ENCODE data around the gene KIAA0232. TPM values are rescaled to one million over a fixed set of nuclear protein-coding genes. Genes with fewer than 3 reads are reported as not detected.
"Not testable (repeated sequence)": the region's sequence is repeated elsewhere in the genome, so short reads cannot be mapped to it uniquely, and the experiment has no call there.

KIAA0232 gene
- total RNA-seq, 6 experiments from 2014 or later = 12.0 to 23.8 (median 16.5) TPM

DNA sequence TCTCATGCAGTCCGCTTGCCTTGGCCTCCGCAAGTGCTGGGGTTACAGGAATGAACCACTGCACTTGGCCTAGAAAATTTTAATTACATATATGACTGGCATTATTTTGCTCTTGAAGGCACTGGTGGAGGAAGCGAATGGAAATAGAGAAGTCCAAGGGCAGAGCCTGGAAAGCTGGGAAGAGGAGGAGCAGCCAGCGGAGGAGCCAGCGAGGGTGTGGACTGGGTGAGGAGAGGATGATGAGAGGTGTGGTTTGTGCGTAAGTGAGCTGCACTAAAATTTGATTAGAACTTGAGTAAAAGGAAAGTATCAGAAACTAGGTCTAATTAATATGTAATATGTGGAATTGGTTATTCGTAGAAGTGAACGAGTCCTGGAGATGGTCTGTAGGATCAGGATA, 13.3 kb downstream of the KIAA0232 start:
- Histone ChIP-seq H3K4me1 (peaks cover 0 to 17% (median 0%) of the 10 kb centered on the region in 4 donors), H3K27ac (no peak overlapping the region), H3K4me3 (no peak overlapping the region), H3K27me3 (no peaks in the 10 kb centered on the region), H3K9me3 (no peaks in the 10 kb centered on the region), H3K36me3 (no peaks in the 10 kb centered on the region)
- ATAC-seq = no peak
- WGBS (ENCODE audit: insufficient coverage, low coverage, low lambda C conversion rate, missing lambda C conversion rate) = 96% methylated on average over 8 of the region's 8 CpGs
- intact Hi-C loops (cut with DNase I) = no loop called here
- DNase-seq = no peak
- TF ChIP-seq, protein P1, sequence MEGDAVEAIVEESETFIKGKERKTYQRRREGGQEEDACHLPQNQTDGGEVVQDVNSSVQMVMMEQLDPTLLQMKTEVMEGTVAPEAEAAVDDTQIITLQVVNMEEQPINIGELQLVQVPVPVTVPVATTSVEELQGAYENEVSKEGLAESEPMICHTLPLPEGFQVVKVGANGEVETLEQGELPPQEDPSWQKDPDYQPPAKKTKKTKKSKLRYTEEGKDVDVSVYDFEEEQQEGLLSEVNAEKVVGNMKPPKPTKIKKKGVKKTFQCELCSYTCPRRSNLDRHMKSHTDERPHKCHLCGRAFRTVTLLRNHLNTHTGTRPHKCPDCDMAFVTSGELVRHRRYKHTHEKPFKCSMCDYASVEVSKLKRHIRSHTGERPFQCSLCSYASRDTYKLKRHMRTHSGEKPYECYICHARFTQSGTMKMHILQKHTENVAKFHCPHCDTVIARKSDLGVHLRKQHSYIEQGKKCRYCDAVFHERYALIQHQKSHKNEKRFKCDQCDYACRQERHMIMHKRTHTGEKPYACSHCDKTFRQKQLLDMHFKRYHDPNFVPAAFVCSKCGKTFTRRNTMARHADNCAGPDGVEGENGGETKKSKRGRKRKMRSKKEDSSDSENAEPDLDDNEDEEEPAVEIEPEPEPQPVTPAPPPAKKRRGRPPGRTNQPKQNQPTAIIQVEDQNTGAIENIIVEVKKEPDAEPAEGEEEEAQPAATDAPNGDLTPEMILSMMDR (IDR thresholded peaks at IDR 0.05) = no peak
- no peak for TF ChIP-seq POLR2A (IDR thresholded peaks at IDR 0.05)

DNA sequence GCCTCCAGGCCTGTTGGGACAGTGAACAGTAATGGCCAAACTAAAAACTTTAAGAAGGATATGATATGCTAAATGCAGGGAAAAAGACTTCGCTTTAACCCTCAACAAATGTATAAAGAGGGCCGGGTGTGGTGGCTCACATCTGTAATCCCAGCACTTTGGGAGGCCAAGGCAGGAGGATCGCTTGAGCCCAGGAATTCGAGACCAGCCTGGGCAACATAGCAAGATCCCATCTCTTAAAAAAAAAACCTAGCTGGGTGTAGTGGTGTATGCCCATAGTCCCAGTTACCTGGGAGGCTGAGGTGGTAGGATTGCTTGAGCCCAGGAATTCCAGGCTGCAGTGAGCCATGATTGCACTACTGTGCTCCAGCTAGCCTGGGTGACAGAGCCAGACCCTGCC, 14.8 kb downstream of the KIAA0232 start:
- H3K9me3 ChIP-seq; intact Hi-C loops (cut with DNase I); H3K36me3 ChIP-seq; H3K27ac ChIP-seq; H3K4me3 ChIP-seq; H3K4me1 ChIP-seq; H3K27me3 ChIP-seq; ATAC-seq; DNase-seq: not testable (repeated sequence)
- 64% methylated on average over 2 of the region's 4 CpGs for WGBS (ENCODE audit: insufficient coverage, low coverage, low lambda C conversion rate, missing lambda C conversion rate)

DNA sequence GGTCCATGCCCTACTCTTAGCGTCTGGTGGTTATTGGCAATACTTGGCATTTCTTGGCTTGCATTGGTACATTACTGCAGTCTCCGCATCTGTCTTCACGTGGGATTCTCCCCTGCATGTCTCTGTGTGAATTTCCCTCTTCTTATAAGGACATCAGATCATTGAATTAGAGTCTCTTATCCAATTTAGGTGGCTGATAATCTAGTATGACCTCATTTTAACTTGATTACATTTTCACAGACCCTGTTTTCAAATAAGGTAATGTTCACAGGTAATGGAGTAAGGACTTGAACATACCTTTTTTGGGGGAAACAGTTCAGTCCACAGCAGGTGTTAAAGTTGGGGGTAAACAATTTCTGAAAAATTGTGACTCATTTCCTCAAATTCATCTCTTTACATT, 16.6 kb downstream of the KIAA0232 start:
- no peak for DNase-seq
- H3K4me3 ChIP-seq = no peak overlapping the region
- no peak overlapping the region for H3K27ac ChIP-seq
- TF ChIP-seq, protein P1 (IDR thresholded peaks at IDR 0.05) = no peak
- TF ChIP-seq POLR2A (IDR thresholded peaks at IDR 0.05) = no peak
- ATAC-seq = no peak
- H3K36me3 ChIP-seq = no peaks in the 10 kb centered on the region
- intact Hi-C loops (cut with DNase I) = no loop called here
- 81% methylated on average over 3 of the region's 3 CpGs for WGBS (ENCODE audit: insufficient coverage, low coverage, low lambda C conversion rate, missing lambda C conversion rate)
- H3K27me3 ChIP-seq = no peaks in the 10 kb centered on the region
- no peaks in the 10 kb centered on the region for H3K9me3 ChIP-seq
- peaks cover 0 to 15% (median 0%) of the 10 kb centered on the region in 4 donors for H3K4me1 ChIP-seq

DNA sequence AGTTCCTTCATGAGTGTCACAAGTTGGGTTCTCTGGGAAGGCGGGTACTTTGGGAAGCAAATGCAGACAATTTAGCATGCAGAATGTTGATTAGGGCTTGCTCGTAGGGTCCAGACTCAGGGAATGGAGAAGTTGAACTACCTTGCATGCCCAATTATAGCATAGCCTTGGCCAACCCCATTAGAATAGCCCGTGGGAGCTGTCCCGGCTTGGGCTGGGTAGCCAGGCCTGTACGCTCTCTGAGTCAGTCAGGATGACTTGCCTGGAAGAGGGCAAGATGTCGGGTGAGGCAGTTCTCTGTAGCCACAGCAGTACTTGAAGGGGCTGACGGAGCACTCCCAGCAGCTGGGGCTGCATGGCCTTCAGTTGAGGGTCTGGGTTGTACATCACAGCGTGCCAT, 19.5 kb downstream of the KIAA0232 start:
- TF ChIP-seq POLR2A (IDR thresholded peaks at IDR 0.05) = no peak
- TF ChIP-seq, protein P1 (IDR thresholded peaks at IDR 0.05) = no peak
- DNase-seq = no peak
- ATAC-seq = peak in 2 of 4 donors; percentile 20 to 22
- peaks cover 0 to 21% (median under 1%) of the 10 kb centered on the region in 4 donors for H3K4me1 ChIP-seq
- WGBS (ENCODE audit: insufficient coverage, low coverage, low lambda C conversion rate, missing lambda C conversion rate) = 95% methylated on average over 7 of the region's 8 CpGs
- H3K36me3 ChIP-seq = no peaks in the 10 kb centered on the region
- H3K27ac ChIP-seq = no peak overlapping the region
- no peaks in the 10 kb centered on the region for H3K27me3 ChIP-seq
- intact Hi-C loops (cut with DNase I) = no loop called here
- H3K9me3 ChIP-seq = no peaks in the 10 kb centered on the region
- H3K4me3 ChIP-seq = no peak overlapping the region

DNA sequence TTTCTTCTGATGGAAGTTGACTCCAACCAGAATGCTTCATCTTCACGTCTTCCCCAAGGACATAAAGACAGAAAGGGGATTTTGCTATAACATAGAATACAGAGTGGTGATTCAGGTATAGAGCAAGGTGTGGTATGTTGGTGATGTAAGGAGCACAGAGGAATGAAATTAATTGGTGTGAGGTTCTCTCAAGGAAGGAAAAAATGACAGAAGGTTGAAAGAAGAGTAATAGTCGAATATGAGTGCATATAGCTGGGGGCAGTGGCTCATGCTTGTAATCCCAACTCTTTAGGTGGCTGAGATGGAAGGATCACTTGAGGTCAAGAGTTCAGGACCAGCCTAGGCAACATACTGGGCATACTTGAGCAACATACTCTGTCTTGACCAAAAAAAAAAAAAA, 20.1 kb downstream of the KIAA0232 start:
- intact Hi-C loops (cut with DNase I) = no loop called here
- Histone ChIP-seq H3K9me3 (no peaks in the 10 kb centered on the region), H3K4me1 (peaks cover 0 to 21% (median 3%) of the 10 kb centered on the region in 4 donors), H3K27me3 (no peaks in the 10 kb centered on the region), H3K4me3 (no peak overlapping the region), H3K36me3 (no peaks in the 10 kb centered on the region), H3K27ac (no peak overlapping the region)
- ATAC-seq (no peak), DNase-seq (no peak)
- WGBS (ENCODE audit: insufficient coverage, low coverage, low lambda C conversion rate, missing lambda C conversion rate) = 80% methylated on average over 2 of the region's 2 CpGs
- TF ChIP-seq, protein P1 (IDR thresholded peaks at IDR 0.05) = no peak
- TF ChIP-seq POLR2A (IDR thresholded peaks at IDR 0.05) = no peak

Measured in right lobe of liver (tissue), 6 donors.